Measurements from ENCODE around the gene STARD7.
"Not testable (repeated sequence)": the region's sequence is repeated elsewhere in the genome, so short reads cannot be mapped to it uniquely, and the experiment has no call there.

Gene STARD7, protein sequence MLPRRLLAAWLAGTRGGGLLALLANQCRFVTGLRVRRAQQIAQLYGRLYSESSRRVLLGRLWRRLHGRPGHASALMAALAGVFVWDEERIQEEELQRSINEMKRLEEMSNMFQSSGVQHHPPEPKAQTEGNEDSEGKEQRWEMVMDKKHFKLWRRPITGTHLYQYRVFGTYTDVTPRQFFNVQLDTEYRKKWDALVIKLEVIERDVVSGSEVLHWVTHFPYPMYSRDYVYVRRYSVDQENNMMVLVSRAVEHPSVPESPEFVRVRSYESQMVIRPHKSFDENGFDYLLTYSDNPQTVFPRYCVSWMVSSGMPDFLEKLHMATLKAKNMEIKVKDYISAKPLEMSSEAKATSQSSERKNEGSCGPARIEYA

DNA sequence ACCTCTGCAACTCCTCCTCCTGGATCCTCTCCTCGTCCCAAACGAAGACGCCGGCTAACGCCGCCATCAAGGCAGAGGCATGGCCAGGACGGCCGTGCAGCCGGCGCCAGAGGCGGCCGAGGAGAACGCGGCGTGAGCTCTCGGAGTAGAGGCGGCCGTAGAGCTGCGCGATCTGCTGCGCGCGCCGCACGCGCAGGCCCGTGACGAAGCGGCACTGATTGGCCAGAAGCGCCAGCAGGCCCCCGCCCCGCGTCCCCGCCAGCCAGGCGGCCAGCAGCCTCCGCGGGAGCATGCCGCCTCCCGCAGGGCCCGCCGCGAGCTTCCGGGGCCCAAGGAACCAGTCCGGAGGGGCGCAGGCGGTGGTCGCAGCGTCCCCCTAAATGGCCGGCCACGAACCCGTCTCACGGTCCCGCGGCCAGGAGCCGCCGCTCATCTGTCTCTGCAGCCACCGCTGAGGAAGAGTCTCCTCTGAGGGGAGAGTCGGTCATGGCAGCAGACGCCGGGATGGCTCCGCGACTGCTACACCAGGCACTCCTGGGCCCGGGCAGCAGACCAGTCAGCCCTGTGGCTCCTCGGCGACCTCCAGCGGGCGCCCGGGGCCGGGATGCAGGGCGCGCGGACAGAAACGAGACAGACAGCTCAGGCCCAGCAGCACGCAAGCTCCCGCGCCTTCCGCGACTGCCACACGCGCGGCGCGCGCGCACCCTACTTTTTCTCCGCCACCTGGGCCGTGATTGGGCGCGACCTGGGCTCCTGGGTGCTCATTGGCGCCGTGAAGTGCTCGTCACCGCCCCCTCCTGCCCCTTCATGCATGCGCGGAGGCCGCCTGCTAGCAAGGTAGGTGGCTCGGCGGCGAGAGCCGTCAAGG lies at the start of gene STARD7:
STARD7 (minus strand) TSS at position 685 of the 868 bp plus-strand sequence; CDS start at position 292, 393 bp downstream.
- peak; percentile 94 for DNase-seq

DNA sequence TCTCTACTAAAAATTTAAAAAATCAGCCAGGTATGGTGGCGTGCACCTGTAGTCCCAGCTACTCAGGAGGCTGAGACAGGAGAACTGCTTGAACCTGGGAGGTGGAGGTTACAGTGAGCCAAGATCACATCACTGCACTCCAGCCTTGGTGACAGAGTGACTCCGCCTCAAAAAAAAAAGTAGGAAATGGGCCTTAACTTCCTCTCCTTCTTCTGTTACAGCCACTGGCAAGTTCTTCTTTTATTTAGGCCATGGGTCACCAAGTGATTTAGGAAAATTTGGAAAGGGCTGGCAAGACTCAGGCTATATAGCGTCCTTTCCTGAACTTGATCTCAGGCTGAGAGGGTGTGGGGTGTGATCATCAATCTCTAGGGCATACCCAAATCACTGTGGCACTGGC lies 49.1 kb upstream of the STARD7 start:
- not testable (repeated sequence) for DNase-seq

- no peak for DNase-seq
Observed at GRCh38 chr2:96256611-96257113, 48.0 kb upstream of the STARD7 start.

- DNase-seq: no peak
Observed at GRCh38 chr2:96254571-96254970, 45.9 kb upstream of the STARD7 start.

DNA sequence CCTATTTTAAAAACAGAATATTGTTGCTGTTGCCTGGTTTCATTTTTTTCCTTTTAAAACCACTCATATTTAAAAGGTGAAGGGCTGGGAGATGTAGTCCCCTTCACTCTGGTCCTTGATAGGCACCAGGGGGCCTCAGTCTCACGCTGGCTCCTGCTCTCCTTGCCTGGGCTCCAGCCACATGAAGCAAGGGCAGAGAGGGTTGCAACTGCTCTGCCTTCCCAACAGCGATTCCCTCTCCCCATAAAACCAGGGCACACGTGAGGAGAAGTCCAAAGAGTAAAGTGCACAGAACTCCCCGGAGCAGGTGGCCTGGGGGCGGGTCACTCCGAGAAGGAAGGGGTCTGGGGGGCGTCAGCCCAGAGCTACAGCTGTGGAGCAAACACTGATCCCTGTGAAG lies 44.4 kb upstream of the STARD7 start:
- DNase-seq: no peak

- no peak for DNase-seq
Observed at GRCh38 chr2:96252526-96252925, 43.9 kb upstream of the STARD7 start.

DNA sequence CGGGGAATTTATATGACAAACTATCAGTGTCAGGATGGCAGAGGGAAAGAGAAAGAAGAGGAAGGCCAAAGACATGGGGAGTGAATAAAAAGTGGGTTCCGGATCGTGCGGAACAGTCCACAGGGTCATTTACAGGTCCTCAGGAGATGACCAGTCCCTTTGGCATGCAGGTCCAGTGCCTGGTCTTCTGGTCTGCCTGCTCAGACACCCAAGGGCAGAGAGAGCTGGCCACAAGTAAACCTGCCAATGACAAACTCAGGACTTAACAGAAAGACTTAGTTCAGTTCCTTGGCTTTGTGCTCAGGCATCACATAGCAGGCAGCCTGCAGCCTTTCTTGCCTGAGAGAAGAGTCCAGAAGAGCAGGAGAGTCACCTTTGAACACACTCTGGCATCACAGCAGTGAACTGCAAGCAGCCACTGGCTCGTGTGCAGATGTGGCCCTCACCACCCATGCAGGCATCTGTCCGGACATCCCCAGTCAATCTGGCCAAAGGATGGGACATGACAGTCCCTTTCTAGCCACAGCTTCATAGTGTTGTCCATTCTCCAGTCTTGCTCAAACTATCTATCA lies 43.2 kb upstream of the STARD7 start:
- DNase-seq: no peak

GRCh38 chr2:96250188-96250587 lies 41.6 kb upstream of the STARD7 start:
- DNase-seq: no peak

DNA sequence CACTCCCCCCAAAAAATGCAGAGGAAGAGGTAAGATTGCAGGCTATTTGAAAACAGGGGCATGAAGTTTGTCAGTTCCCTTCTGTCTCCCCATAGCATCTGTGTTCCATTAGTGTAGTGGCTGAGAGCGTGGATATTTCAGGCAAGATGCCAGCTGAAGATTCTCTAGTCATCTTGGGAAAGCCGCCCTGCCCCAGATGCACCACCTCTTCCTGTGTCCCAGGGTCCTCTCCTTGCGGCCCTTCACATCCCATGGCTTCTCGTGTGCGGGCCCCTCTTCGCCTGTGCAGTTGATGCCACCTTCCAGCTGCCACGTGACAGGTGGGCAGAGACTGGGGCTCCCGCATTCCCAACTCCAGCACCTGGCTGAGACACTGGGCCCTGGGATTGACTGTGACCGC lies 41.0 kb upstream of the STARD7 start:
- no peak for DNase-seq

DNA sequence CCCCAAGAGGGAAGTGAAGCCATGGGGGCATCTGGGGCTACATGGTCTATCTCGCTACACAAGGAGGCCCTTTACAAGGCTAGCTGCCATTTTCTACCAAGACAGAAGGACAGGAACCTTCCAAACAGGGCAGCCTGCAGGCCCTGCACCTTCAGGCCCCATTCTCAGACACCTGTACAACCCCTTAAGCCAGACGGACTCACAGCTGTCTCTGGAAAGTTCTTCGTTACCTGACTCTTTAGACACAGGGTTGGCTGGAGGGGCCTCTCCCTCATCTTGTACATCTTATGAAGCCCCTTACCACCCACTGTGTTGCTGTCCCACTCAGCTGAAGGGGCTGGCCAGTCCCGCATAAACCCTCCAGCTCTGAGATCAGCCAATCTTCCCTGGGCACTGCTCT lies 40.0 kb upstream of the STARD7 start:
- no peak for DNase-seq

- no peak for DNase-seq
Observed at GRCh38 chr2:96247896-96248295, 39.3 kb upstream of the STARD7 start.

DNA sequence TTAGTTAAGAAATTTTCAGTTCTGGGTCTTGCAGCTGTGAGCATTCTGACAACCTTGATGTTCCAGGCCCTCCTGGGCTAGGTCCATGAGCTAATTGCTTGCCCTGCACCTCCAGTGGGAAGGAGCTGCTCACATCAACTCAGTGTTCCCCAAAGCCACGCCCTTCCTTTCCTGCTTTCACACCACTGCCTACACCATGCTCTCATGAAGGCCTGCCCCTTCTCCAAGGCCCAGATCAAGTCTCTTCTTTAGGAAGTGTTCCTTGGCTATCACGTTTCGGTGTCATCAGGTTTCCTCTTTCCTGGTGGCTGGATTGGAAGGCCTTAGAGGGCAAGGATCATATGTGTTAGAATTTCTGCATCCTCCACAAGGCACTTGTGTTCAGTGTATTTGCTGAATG lies 38.4 kb upstream of the STARD7 start:
- DNase-seq: no peak

GRCh38 chr2:96245609-96246390 lies 37.2 kb upstream of the STARD7 start:
- no peak for DNase-seq

GRCh38 chr2:96243843-96244242 lies 35.2 kb upstream of the STARD7 start:
- DNase-seq: no peak

DNA sequence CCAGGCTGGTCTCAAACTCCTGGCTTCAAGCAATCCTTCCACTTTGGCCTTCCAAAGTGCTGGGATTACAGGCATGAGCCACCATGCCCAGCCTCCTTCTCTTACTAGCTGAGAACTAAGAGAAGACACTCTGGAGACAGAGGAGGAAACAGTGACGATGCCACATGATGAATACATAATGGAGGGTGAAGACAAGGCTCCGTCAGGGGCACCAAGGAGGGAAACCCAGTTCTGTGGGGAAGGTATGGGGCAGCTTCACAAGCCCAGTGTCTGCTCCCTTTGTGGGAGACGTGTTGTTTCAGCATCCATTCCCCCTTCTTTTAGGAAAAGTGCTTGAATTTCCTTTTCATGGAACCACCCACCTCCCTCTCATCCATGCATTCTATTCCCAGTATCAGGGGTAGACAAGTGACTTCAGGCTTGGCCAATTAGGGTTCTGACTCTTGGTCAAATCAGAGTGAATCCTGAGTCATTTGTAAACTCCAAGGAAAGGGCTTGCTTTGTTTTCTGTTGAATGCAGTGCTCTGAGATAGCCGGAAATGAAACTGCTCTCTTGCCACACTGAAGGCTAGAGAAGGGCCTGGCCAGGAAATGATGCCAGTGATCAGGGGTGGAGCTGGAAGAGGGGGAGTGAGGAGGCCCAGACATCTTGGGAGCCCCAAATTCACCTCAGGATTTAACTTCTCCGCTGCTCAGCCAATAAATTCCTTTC lies 33.4 kb upstream of the STARD7 start:
- DNase-seq: no peak

DNA sequence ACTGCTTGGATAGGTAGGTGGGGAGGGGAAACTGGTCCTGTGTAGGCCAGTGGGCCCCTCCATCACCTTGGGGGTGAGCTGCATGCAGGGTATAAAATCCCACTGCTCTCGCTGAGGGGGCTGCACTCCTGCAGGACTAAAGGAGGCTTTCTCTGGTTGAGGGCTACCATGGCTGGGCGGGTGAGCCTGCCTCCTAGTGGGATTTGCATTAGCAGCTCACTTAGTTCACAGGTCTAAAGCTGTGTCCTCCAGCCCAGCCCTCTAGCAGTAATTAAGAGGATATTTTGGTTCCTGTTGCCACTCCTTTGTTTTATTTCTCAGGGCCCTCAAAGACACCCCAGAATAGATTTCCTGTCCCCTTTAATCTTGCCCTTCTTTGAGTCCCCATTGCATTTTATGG lies 32.6 kb upstream of the STARD7 start:
- no peak for DNase-seq

DNA sequence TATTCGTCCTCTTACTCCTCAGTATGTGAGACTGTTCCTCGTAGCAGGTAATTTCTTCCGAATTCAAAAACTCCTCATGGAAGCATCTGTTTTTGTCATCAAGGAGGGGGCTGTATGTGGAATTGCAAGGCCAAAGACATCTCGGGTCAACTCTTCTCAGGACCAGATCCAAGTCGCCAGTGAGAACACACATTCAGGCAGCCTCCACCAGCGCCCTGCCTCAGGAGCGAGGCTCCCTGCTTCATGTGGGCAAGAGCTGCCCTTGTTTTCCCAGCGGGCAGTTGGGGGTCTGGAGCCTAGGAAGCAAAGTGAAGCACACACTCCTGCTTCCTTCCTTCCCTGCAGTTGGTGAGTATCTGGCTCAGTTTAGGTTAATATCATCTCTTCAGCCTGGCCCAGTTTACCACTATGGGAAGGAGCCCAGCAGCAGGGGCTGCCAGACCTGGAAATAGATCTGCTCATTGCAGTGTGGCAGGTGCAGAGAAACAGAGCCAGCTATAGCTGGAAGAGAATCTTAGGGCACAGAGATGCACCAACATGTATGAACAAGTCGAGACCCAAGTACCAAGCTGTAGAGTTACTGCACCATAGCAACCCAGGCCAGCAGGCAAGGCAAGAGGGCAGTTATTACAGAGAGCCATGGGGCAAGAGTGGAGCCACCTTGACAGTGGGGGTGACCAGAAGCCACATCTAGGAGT lies 31.9 kb upstream of the STARD7 start:
- DNase-seq: no peak

DNA sequence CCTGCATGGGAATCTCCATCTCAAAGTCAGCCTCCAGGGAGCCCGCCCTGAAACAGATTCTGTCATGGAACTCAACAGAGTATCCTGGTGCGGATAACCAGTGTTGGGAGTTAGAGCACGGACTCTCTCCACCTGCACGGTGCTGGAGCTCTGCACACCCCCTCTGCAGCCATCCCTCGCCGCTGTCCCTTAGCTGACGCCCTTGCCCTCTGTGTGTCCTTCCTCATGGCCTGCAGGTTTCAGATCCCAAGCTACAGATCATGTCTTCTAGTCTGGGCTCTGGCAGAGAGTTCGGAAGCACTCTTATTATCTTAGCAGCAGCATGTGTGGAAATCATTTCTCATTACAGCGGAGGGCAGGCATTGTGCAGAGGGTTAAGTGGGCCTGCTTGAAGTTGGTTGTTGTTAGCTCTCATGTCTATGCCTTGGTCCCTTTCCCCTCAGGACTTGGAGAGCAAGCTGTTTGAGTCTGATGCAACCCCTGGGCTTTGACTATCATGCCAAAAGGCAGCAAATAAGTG lies 31.2 kb upstream of the STARD7 start:
- DNase-seq: no peak

DNA sequence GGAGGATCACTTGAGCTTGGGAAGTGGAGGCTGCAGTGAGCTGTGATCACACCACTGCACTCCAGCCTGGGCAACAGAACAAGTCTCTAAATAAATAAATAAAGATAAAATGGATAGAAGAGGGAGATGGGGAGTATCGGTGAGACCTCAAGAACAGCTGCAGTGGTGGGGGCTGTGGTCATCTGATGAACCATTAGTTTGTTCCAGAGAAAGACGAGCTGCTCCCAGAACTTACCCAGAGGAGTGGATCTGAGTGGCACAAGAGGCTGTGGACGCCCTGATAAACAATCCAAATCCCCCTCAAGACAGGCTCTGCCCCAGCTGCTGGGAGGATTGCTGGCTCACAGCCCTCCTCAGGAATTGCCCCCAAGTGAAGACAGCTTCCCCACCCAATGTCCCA lies 30.5 kb upstream of the STARD7 start:
- no peak for DNase-seq

- DNase-seq: no peak
Observed at GRCh38 chr2:96238266-96238665, 29.6 kb upstream of the STARD7 start.

DNA sequence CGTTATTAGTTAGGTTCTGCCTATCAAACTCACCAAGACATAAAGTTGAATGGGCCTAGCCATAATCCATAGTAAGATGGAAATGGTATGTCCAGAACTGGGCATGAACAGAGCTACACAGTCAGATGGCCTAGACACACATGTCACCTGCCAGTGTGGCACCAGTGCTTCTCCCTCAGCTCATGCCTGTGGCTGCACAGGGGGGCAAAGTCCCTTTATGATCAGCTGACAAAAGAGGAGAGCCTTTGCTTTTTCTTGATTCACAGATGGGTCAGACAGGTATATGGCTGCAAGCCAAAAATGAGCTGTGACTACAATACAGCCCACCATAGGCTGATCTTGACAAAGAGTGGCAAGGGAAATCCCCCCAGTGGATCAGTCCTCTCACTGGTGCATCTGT lies 28.3 kb upstream of the STARD7 start:
- no peak for DNase-seq

Data from NCI-H1092 (cell line).